Esophagus (tissue), 2 donors: ENCODE results near the gene SH3PXD2B. TPM values are rescaled to one million over a fixed set of nuclear protein-coding genes. Genes with fewer than 3 reads are reported as not detected.
A peak's percentile ranks its signal among the peaks of the same experiment; 100 is the strongest.
"Not testable (repeated sequence)": the region's sequence is repeated elsewhere in the genome, so short reads cannot be mapped to it uniquely, and the experiment has no call there.

Source experiments
- H3K27ac ChIP-seq, 2 donors: one replicate each; pipeline ENCODE4 v1.5.1; 2013; ENCODE audit warnings: low read depth in 2 of 2, mild to moderate bottlenecking in 2 of 2, inconsistent platforms in 1 of 2, low read length in 1 of 2, moderate library complexity in 1 of 2
- H3K27me3 ChIP-seq, 2 donors: one replicate each; pipeline ENCODE4 v1.6.1; 2013; ENCODE audit warnings: low read length in 2 of 2, control low read depth in 1 of 2, mild to moderate bottlenecking in 1 of 2; ENCODE audit not compliant: insufficient read depth in 2 of 2, control insufficient read depth in 1 of 2
- H3K36me3 ChIP-seq, 2 donors: one replicate each; pipeline ENCODE4 v1.6.1; 2013; ENCODE audit warnings: low read length in 1 of 2; ENCODE audit not compliant: control insufficient read depth in 2 of 2, insufficient read depth in 2 of 2
- H3K4me1 ChIP-seq, 2 donors: one replicate each; pipeline ENCODE4 v1.6.1; 2013; ENCODE audit warnings: low read length in 1 of 2; ENCODE audit not compliant: control insufficient read depth in 2 of 2, insufficient read depth in 2 of 2
- H3K4me3 ChIP-seq, 2 donors: one replicate each; pipeline ENCODE4 v1.5.1; 2013; ENCODE audit warnings: low read length in 2 of 2, mild to moderate bottlenecking in 2 of 2, low read depth in 1 of 2, moderate library complexity in 1 of 2
- H3K9me3 ChIP-seq, 2 donors: one replicate each; pipeline ENCODE4 v1.6.1; 2013; ENCODE audit warnings: mild to moderate bottlenecking in 2 of 2, low read depth in 1 of 2, low read length in 1 of 2, moderate library complexity in 1 of 2; ENCODE audit not compliant: control insufficient read depth in 2 of 2, insufficient read depth in 1 of 2
- WGBS, 2 donors: extraction: QIAGEN DNeasy Blood & Tissue Kit; methylation state at CpG; one replicate each; pipeline ENCODE4 v1.1.7; 2013; 5-methylcytosine and 5-hydroxymethylcytosine counted together
- polyA plus RNA-seq, 2 donors: library from polyadenylated mRNA; stranded (reverse); fragments of 200-250 nt; gene quantifications; one replicate each; pipeline ENCODE4 v1.2.3, GENCODE V29; 2013
- donor health status: healthy with polysubstance abuse.
- donor health status: Bipolar disorder and iron deficiency.

The SH3PXD2B gene
- polyA plus RNA-seq, 2 donors: 3.0 to 4.5 TPM

- 87 to 90% methylated on average over 5 of the region's 5 CpGs for WGBS, 2 donors
- H3K27ac ChIP-seq: no peak overlapping the region
- H3K4me3 ChIP-seq: no peak overlapping the region
- no peaks in the 10 kb centered on the region for H3K36me3 ChIP-seq
- peaks cover 0 to 6% of the 10 kb centered on the region in 2 donors for H3K9me3 ChIP-seq
- peaks cover 0 to 3% of the 10 kb centered on the region in 2 donors for H3K4me1 ChIP-seq
- H3K27me3 ChIP-seq: no peaks in the 10 kb centered on the region
These were observed 32.6 kb upstream of the SH3PXD2B start for GRCh38 chr5:172486912-172487311.

- Histone ChIP-seq H3K27ac (no peak overlapping the region), H3K4me3 (no peak overlapping the region), H3K27me3 (no peaks in the 10 kb centered on the region), H3K9me3 (peaks cover 0 to 6% of the 10 kb centered on the region in 2 donors), H3K36me3 (no peaks in the 10 kb centered on the region), H3K4me1 (peaks cover 0 to 3% of the 10 kb centered on the region in 2 donors)
- 84 to 91% methylated on average over 12 of the region's 12 CpGs for WGBS, 2 donors
These were observed 32.1 kb upstream of the SH3PXD2B start for GRCh38 chr5:172486451-172486850.

- Histone ChIP-seq H3K27ac (no peak overlapping the region), H3K36me3 (no peaks in the 10 kb centered on the region), H3K4me1 (peaks cover 0 to 3% of the 10 kb centered on the region in 2 donors), H3K9me3 (peaks cover 0 to 6% of the 10 kb centered on the region in 2 donors), H3K27me3 (no peaks in the 10 kb centered on the region), H3K4me3 (no peak overlapping the region)
- 90 to 91% methylated on average over 3 of the region's 3 CpGs for WGBS, 2 donors
These were observed 31.3 kb upstream of the SH3PXD2B start for GRCh38 chr5:172485511-172486202.

- 88 to 90% methylated on average over 9 of the region's 9 CpGs for WGBS, 2 donors
- H3K4me3 ChIP-seq: no peak overlapping the region
- H3K27ac ChIP-seq: no peak overlapping the region
- peaks cover 0 to 6% of the 10 kb centered on the region in 2 donors for H3K9me3 ChIP-seq
- H3K36me3 ChIP-seq: no peaks in the 10 kb centered on the region
- H3K4me1 ChIP-seq: peaks cover 0 to 3% of the 10 kb centered on the region in 2 donors
- H3K27me3 ChIP-seq: no peaks in the 10 kb centered on the region
These were observed 30.3 kb upstream of the SH3PXD2B start for GRCh38 chr5:172484664-172485063.

GRCh38 chr5:172482156-172483020, 28.1 kb upstream of the SH3PXD2B start:
- Histone ChIP-seq H3K27ac (peak overlapping the region in 1 of 2 donors; percentile 54), H3K4me1 (peaks cover 0 to 3% of the 10 kb centered on the region in 2 donors), H3K4me3 (no peak overlapping the region), H3K36me3 (no peaks in the 10 kb centered on the region), H3K27me3 (no peaks in the 10 kb centered on the region), H3K9me3 (peaks cover 0 to 6% of the 10 kb centered on the region in 2 donors)
- 74 to 76% methylated on average over 15 of the region's 15 CpGs for WGBS, 2 donors

- H3K27ac ChIP-seq: peak overlapping the region in 1 of 2 donors; percentile 23
- H3K4me3 ChIP-seq: no peak overlapping the region
- 78 to 79% methylated on average over 10 of the region's 10 CpGs for WGBS, 2 donors
These were observed 26.9 kb upstream of the SH3PXD2B start for GRCh38 chr5:172481011-172481800.

GRCh38 chr5:172479784-172480115, 25.4 kb upstream of the SH3PXD2B start:
- Histone ChIP-seq H3K4me1 (peaks cover 0 to under 1% of the 10 kb centered on the region in 2 donors), H3K27me3 (no peaks in the 10 kb centered on the region), H3K4me3 (no peak overlapping the region), H3K9me3 (peaks cover 0 to 3% of the 10 kb centered on the region in 2 donors), H3K27ac (peak overlapping the region in 1 of 2 donors; percentile 15), H3K36me3 (no peaks in the 10 kb centered on the region)
- WGBS, 2 donors: 90% methylated on average over 5 of the region's 5 CpGs

More at GRCh38 chr5:172481011-172481800, 26.9 kb upstream of the SH3PXD2B start:
- Histone ChIP-seq H3K9me3 (peaks cover 0 to 6% of the 10 kb centered on the region in 2 donors), H3K27me3 (no peaks in the 10 kb centered on the region), H3K36me3 (no peaks in the 10 kb centered on the region), H3K4me1 (peaks cover 0 to 3% of the 10 kb centered on the region in 2 donors)

- H3K4me1 ChIP-seq: no peaks in the 10 kb centered on the region
- no peaks in the 10 kb centered on the region for H3K9me3 ChIP-seq
- no peaks in the 10 kb centered on the region for H3K36me3 ChIP-seq
- no peak overlapping the region for H3K4me3 ChIP-seq
- H3K27me3 ChIP-seq: no peaks in the 10 kb centered on the region
- WGBS, 2 donors: 43 to 47% methylated on average over 21 of the region's 21 CpGs
- peak overlapping the region; percentile 3 to 15 for H3K27ac ChIP-seq
These were observed 24.9 kb upstream of the SH3PXD2B start for GRCh38 chr5:172479034-172479783.

GRCh38 chr5:172478695-172479033, 24.3 kb upstream of the SH3PXD2B start:
- not testable (repeated sequence) for H3K27me3 ChIP-seq, H3K9me3 ChIP-seq, H3K27ac ChIP-seq, H3K36me3 ChIP-seq, H3K4me1 ChIP-seq, H3K4me3 ChIP-seq
- whole genome bisulfite sequencing, 2 donors: 42 to 51% methylated on average over 3 of the region's 3 CpGs
